ENCODE measurements around the gene ITFG2.

- TF ChIP-seq CTCF (conservative IDR thresholded peaks at IDR 0.05; ENCODE audit: low read depth, low read length) (no peak), EZH2 (IDR thresholded peaks at IDR 0.05; ENCODE audit: borderline replicate concordance, low read depth, low read length, poor library complexity, severe bottlenecking) (no peak)
Observed at GRCh38 chr12:2858944-2859421, 46.5 kb downstream of the ITFG2 start.
